Astrocyte (in vitro differentiated cells and primary cell): ENCODE measurements around the gene FAM131C. TPM values are rescaled to one million over a fixed set of nuclear protein-coding genes. Genes with fewer than 3 reads are reported as not detected.

Source experiments
- DNase-seq: peaks from one replicate; pipeline ENCODE4 v3.0.0-alpha.2; 2010; ENCODE audit warnings: low read depth
- FAIRE-seq: peaks from 2 replicates; lab custom pipeline; 2011; peaks lifted over from hg19 to GRCh38; lab: Jason Lieb, UNC
- H2AFZ ChIP-seq: 2 replicates; pipeline ENCODE4 v1.6.0; 2012; ENCODE audit warnings: low read depth, low read length, inconsistent platforms
- H3K27ac ChIP-seq: 2 replicates; pipeline ENCODE4 v1.5.1; 2011; ENCODE audit warnings: low read depth, low read length, inconsistent platforms
- H3K27me3 ChIP-seq: 2 replicates; pipeline ENCODE4 v1.6.0; 2011; ENCODE audit warnings: low read length, inconsistent platforms; ENCODE audit not compliant: insufficient read depth
- H3K36me3 ChIP-seq: 2 replicates; pipeline ENCODE4 v1.5.1; 2011; ENCODE audit warnings: low read length, inconsistent platforms; ENCODE audit not compliant: insufficient read depth
- H3K4me1 ChIP-seq: 2 replicates; pipeline ENCODE4 v1.5.1; 2011; ENCODE audit warnings: low read length, inconsistent platforms; ENCODE audit not compliant: insufficient read depth
- H3K4me2 ChIP-seq: 2 replicates; pipeline ENCODE4 v1.6.0; 2012; ENCODE audit warnings: low read length, inconsistent platforms
- H3K4me3 ChIP-seq: 2 replicates; pipeline ENCODE4 v1.5.1; 2011; ENCODE audit warnings: low read depth, mild to moderate bottlenecking, low read length, inconsistent platforms; ENCODE audit not compliant: insufficient read depth
- H3K79me2 ChIP-seq: 2 replicates; pipeline ENCODE4 v1.6.0; 2012; ENCODE audit warnings: mild to moderate bottlenecking, low read length, inconsistent platforms; ENCODE audit not compliant: insufficient read depth
- H3K9ac ChIP-seq: 2 replicates; pipeline ENCODE4 v1.6.0; 2012; ENCODE audit warnings: mild to moderate bottlenecking, low read length, inconsistent platforms
- H3K9me3 ChIP-seq: 2 replicates; pipeline ENCODE4 v1.5.1; 2012; ENCODE audit warnings: low read depth, mild to moderate bottlenecking, low read length, inconsistent platforms; ENCODE audit not compliant: insufficient read depth
- H4K20me1 ChIP-seq: 2 replicates; pipeline ENCODE4 v1.6.0; 2012; ENCODE audit warnings: low read length, inconsistent platforms; ENCODE audit not compliant: insufficient read depth
- H3K27ac Mint-ChIP-seq: one replicate; pipeline ENCODE4 v1.8.0; 2021; ENCODE audit warnings: mild to moderate bottlenecking, mixed read lengths; ENCODE audit not compliant: unreplicated experiment
- H3K27me3 Mint-ChIP-seq: one replicate; pipeline ENCODE4 v1.8.0; 2021; ENCODE audit warnings: low read depth, mixed read lengths; ENCODE audit not compliant: unreplicated experiment
- H3K36me3 Mint-ChIP-seq: one replicate; pipeline ENCODE4 v1.8.0; 2021; ENCODE audit warnings: low read depth, mixed read lengths; ENCODE audit not compliant: unreplicated experiment
- H3K4me1 Mint-ChIP-seq: one replicate; pipeline ENCODE4 v1.8.0; 2021; ENCODE audit warnings: low read depth, mixed read lengths; ENCODE audit not compliant: unreplicated experiment
- H3K4me3 Mint-ChIP-seq: one replicate; pipeline ENCODE4 v1.8.0; 2021; ENCODE audit warnings: mild to moderate bottlenecking, moderate library complexity, mixed read lengths; ENCODE audit not compliant: unreplicated experiment
- H3K9me3 Mint-ChIP-seq: one replicate; pipeline ENCODE4 v1.8.0; 2021; ENCODE audit warnings: mild to moderate bottlenecking, mixed read lengths; ENCODE audit not compliant: unreplicated experiment
- CTCF ChIP-seq: IDR thresholded peaks from 2 replicates; pipeline ENCODE4 v1.5.1; 2011; ENCODE audit warnings: low read depth, mild to moderate bottlenecking, inconsistent platforms, low read length, moderate library complexity; ENCODE audit not compliant: insufficient read depth
- EZH2 ChIP-seq: IDR thresholded peaks from 2 replicates; pipeline ENCODE4 v1.6.1; 2012; ENCODE audit warnings: mild to moderate bottlenecking, low read length, inconsistent platforms; ENCODE audit not compliant: insufficient read depth
- total RNA-seq: library from RNA; stranded (reverse); gene quantifications from 2 replicates; pipeline ENCODE4 v1.2.1, GENCODE V29; 2021

FAM131C gene
- total RNA-seq, 1 donor from 2014 or later: 0.11 TPM

DNA sequence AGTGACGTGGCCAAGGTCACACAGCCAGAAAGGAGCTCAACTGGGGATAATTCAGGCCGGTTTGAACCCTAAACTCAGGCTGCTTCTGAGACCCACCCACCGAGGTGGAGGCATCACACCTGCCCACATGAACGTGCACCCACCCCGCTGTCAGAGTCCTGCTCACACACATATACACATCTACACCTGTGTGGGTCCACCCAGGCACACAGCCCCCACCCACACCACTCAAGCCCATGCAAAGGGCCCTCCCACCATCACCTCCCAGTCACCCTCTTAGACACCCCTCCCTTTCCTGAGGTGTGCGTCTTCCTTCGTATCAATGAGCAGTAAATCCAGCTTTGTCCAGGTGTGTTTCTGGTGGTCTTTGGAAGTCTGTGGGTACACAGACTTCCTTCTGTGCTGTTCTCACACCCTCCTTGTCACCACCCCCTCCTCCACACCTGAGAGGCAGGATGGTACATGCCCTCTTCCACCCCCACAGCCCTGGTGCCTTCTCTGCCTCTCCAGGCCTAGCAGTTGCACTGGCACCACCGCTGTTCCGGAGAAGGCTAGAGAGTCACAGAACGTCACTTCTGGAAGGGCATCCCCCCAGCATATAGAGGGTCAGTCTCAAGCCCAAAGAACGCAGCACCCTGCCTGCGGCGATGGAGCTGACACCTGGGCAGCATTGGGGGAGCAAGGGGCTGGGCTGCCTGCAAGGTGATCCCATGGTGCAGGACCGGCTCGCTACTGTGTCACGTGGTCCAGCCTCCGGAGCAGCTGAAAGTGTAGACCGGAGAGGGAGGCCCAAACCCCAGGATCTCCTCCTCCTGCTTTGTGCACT lies 18.9 kb upstream of the FAM131C start:
- Histone ChIP-seq H3K4me1 (peaks cover 17% of the 10 kb centered on the region), H3K79me2 (no peaks in the 10 kb centered on the region), H3K27ac (no peak overlapping the region), H2AFZ (no peak overlapping the region), H3K27me3 (peaks cover 5% of the 10 kb centered on the region), H4K20me1 (no peaks in the 10 kb centered on the region), H3K36me3 (no peaks in the 10 kb centered on the region), H3K9ac (no peak overlapping the region), H3K4me3 (no peak overlapping the region), H3K9me3 (no peaks in the 10 kb centered on the region), H3K4me2 (no peak overlapping the region)
- Mint-ChIP-seq H3K36me3 (no peaks in the 10 kb centered on the region), H3K27ac (no peak overlapping the region), H3K4me3 (no peak overlapping the region), H3K4me1 (peaks cover 3% of the 10 kb centered on the region), H3K27me3 (peaks cover 45% of the 10 kb centered on the region), H3K9me3 (no peaks in the 10 kb centered on the region)
- no peak for TF ChIP-seq EZH2
- TF ChIP-seq CTCF: no peak
- no peak for FAIRE-seq
- DNase-seq: no peak

DNA sequence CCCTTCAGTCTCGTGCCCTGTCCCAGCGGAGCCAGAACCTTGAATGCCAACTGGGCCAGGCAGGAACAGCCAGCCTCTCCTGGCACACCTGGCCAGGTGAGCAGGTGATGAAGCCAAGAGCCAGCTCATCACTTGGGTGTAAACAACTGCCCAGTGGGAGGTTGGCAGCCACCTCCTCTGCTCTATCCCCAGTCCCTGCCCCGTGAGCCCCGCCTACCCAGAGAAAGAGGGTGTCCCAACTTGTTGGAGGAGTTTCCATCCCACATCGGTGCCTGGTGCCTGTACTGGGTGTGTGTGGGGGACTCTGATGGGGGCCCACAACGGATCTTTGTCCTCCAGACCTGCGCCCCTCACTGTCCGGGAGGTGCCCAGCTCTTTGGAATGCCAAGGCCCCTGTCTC lies 17.8 kb upstream of the FAM131C start:
- Mint-ChIP-seq H3K36me3 (no peaks in the 10 kb centered on the region), H3K4me3 (no peak overlapping the region), H3K9me3 (no peaks in the 10 kb centered on the region), H3K4me1 (peaks cover 3% of the 10 kb centered on the region), H3K27me3 (peaks cover 38% of the 10 kb centered on the region), H3K27ac (no peak overlapping the region)
- Histone ChIP-seq H3K27ac (no peak overlapping the region), H4K20me1 (no peaks in the 10 kb centered on the region), H3K9me3 (no peaks in the 10 kb centered on the region), H3K27me3 (peaks cover 1% of the 10 kb centered on the region), H3K4me1 (peaks cover 17% of the 10 kb centered on the region), H2AFZ (no peak overlapping the region), H3K79me2 (no peaks in the 10 kb centered on the region), H3K4me2 (no peak overlapping the region), H3K36me3 (no peaks in the 10 kb centered on the region), H3K4me3 (no peak overlapping the region), H3K9ac (no peak overlapping the region)
- DNase-seq: no peak
- FAIRE-seq: no peak
- TF ChIP-seq EZH2: no peak

DNA sequence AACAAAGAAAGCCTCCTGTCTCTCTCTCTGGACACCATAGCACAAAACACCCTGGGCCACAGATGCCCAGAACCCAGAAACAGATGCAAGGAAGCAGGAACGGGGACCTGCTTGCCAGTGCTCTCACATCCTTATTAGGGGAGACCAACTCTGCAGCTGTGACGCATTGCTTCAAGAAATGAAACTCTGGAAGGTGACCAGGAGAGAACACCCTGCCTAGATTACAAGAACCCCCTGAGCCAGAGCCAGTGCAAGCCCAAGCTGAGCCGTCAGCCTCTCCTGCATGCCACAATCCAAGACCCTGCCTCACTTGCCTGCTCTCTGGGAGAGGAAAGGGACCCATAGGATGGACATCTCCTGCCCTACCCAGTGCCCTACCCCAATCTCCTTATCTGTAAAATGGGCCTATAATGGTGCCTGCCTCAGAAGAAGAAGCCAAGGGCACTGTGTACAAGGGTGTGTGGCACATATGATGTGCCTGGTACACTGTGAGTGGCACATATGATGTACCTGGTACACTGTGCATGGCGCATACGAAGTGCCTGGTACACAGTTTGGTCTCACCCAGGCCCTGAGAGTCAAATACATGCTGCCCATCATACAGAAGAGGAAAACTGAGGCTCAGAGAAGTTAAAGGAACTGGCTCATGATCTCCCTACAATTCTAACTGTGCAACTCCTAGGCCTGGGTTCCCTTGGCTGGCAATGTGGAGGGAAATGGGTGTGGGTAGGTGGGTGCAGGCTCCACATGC lies 16.8 kb upstream of the FAM131C start:
- Histone ChIP-seq H3K36me3 (no peaks in the 10 kb centered on the region), H3K4me3 (no peak overlapping the region), H3K27me3 (no peaks in the 10 kb centered on the region), H3K4me1 (peaks cover 17% of the 10 kb centered on the region), H3K27ac (no peak overlapping the region), H3K4me2 (no peak overlapping the region), H3K9ac (no peak overlapping the region), H4K20me1 (no peaks in the 10 kb centered on the region), H3K9me3 (no peaks in the 10 kb centered on the region), H3K79me2 (no peaks in the 10 kb centered on the region), H2AFZ (no peak overlapping the region)
- H3K4me1 Mint-ChIP-seq: peaks cover 3% of the 10 kb centered on the region
- no peaks in the 10 kb centered on the region for H3K9me3 Mint-ChIP-seq
- DNase-seq (no peak), FAIRE-seq (no peak)
- H3K27me3 Mint-ChIP-seq: peaks cover 27% of the 10 kb centered on the region
- H3K36me3 Mint-ChIP-seq: no peaks in the 10 kb centered on the region
- TF ChIP-seq CTCF: no peak
- TF ChIP-seq EZH2: no peak
- no peak overlapping the region for H3K27ac Mint-ChIP-seq
- no peak overlapping the region for H3K4me3 Mint-ChIP-seq
